HepG2 (cell line): ENCODE data around the gene DNAJC10. TPM values are rescaled to one million over a fixed set of nuclear protein-coding genes. Genes with fewer than 3 reads are reported as not detected.

Experiments used
- CC2D1A ChIP-seq: sonication (generic); formaldehyde crosslinking; IDR thresholded peaks from 2 replicates; pipeline ENCODE4 v1.8.1; 2023; ENCODE audit warnings: mild to moderate bottlenecking, missing genetic modification reagents
- CEBPG ChIP-seq: IDR thresholded peaks from 2 replicates; pipeline ENCODE4 v1.6.1; 2016
- EEA1 ChIP-seq: sonication (generic); formaldehyde crosslinking; IDR thresholded peaks from 2 replicates; pipeline ENCODE4 v1.5.1; 2020; ENCODE audit warnings: mild to moderate bottlenecking, missing genetic modification reagents, borderline replicate concordance
- EZH2 ChIP-seq: conservative IDR thresholded peaks from 2 replicates; pipeline ENCODE4 v1.6.1; 2012; ENCODE audit warnings: mild to moderate bottlenecking, low read depth, low read length, moderate library complexity
- FOXA3 ChIP-seq: IDR thresholded peaks from 2 replicates; pipeline ENCODE4 v1.6.1; 2016; ENCODE audit warnings: missing genetic modification reagents, missing compliant biosample characterization
- GABPB1 ChIP-seq: IDR thresholded peaks from 2 replicates; pipeline ENCODE4 v1.6.1; 2016; ENCODE audit warnings: mild to moderate bottlenecking, missing genetic modification reagents, moderate library complexity, missing compliant biosample characterization
- GTF2F1 ChIP-seq: fragments of 150-350 bp; IDR thresholded peaks from 2 replicates; pipeline ENCODE4 v1.6.1; 2014; ENCODE audit warnings: low read length
- HNRNPK ChIP-seq: fragments of 200-400 bp; formaldehyde crosslinking; IDR thresholded peaks from 2 replicates; pipeline ENCODE4 v1.6.1; 2018; ENCODE audit warnings: low read length, low read depth, moderate library complexity, mild to moderate bottlenecking; ENCODE audit not compliant: poor library complexity, severe bottlenecking
- NONO ChIP-seq, 2 experiments: fragments of 450-650 bp in 1 of 2; sonication (generic) in 1 of 2; formaldehyde crosslinking in 1 of 2; IDR thresholded peaks in 1 of 2; conservative IDR thresholded peaks in 1 of 2; 2 replicates each; pipeline versions ENCODE4 v1.6.1 to v1.8.0; 2017 to 2022; ENCODE audit warnings: mild to moderate bottlenecking in 1 of 2, missing genetic modification reagents in 1 of 2, moderate library complexity in 1 of 2
- PAXIP1 ChIP-seq: sonication (generic); formaldehyde crosslinking; conservative IDR thresholded peaks from 2 replicates; pipeline ENCODE4 v1.4.0; 2020; ENCODE audit warnings: mild to moderate bottlenecking, missing genetic modification reagents, moderate library complexity
- RXRA ChIP-seq: sonication (generic); formaldehyde crosslinking; IDR thresholded peaks from 2 replicates; pipeline ENCODE4 v1.5.1; 2020; ENCODE audit warnings: missing genetic modification reagents
- RXRB ChIP-seq: IDR thresholded peaks from 2 replicates; pipeline ENCODE4 v1.6.1; 2016; ENCODE audit warnings: borderline replicate concordance, missing genetic modification reagents, missing compliant biosample characterization
- TEAD3 ChIP-seq: optimal IDR thresholded peaks from 2 replicates; pipeline ENCODE3; 2016; ENCODE audit warnings: borderline replicate concordance
- THRA ChIP-seq: sonication (generic); formaldehyde crosslinking; IDR thresholded peaks from 2 replicates; pipeline ENCODE4 v1.4.0; 2020; ENCODE audit warnings: missing genetic modification reagents, borderline replicate concordance
- ZFX ChIP-seq: sonication (generic); formaldehyde crosslinking; IDR thresholded peaks from 2 replicates; pipeline ENCODE4 v1.4.0; 2020; ENCODE audit warnings: mild to moderate bottlenecking, low read depth, missing genetic modification reagents, moderate library complexity
- ZMYM4 ChIP-seq: sonication (generic); formaldehyde crosslinking; IDR thresholded peaks from 2 replicates; pipeline ENCODE4 v1.8.1; 2023; ENCODE audit warnings: mild to moderate bottlenecking, missing genetic modification reagents
- ZNF549 ChIP-seq: sonication (generic); formaldehyde crosslinking; IDR thresholded peaks from 2 replicates; pipeline ENCODE4 v1.5.0; 2020; ENCODE audit warnings: missing genetic modification reagents
- ZNF619 ChIP-seq: sonication (generic); formaldehyde crosslinking; IDR thresholded peaks from 2 replicates; pipeline ENCODE4 v1.4.0; 2020; ENCODE audit warnings: mild to moderate bottlenecking, missing genetic modification reagents
- ZNF709 ChIP-seq: sonication (generic); formaldehyde crosslinking; IDR thresholded peaks from 2 replicates; pipeline ENCODE4 v1.5.0; 2020; ENCODE audit warnings: mild to moderate bottlenecking, missing genetic modification reagents
- ZNF780A ChIP-seq: sonication (generic); formaldehyde crosslinking; IDR thresholded peaks from 2 replicates; pipeline ENCODE4 v1.8.0; 2022; ENCODE audit warnings: mild to moderate bottlenecking, missing genetic modification reagents, moderate library complexity
- ZNF839 ChIP-seq: sonication (generic); formaldehyde crosslinking; IDR thresholded peaks from 2 replicates; pipeline ENCODE4 v1.4.0; 2020; ENCODE audit warnings: missing genetic modification reagents, mild to moderate bottlenecking, borderline replicate concordance
- polyA plus RNA-seq, 8 experiments: library from polyadenylated mRNA; depleted of rRNA in 3 of 8; stranded (reverse) in 7 of 8; unstranded in 1 of 8; fragments of >200 nt; fragmentation: Illumina TruSeq in 4 of 8; extraction: Trizol in 4 of 8; gene quantifications; 2 replicates each; pipeline versions ENCODE4 v1.2.1 to v1.2.3, GENCODE V29; 2011 to 2016; ENCODE audit warnings: low read depth in 4 of 8, missing spikeins in 1 of 8, mixed read lengths in 1 of 8; ENCODE audit not compliant: insufficient read depth in 1 of 8
- total RNA-seq, 5 experiments: library from RNA; depleted of rRNA; stranded (reverse); fragments of >200 nt; fragmentation: Illumina TruSeq; extraction: Trizol; gene quantifications; 2 replicates each; pipeline ENCODE4 v1.2.3, GENCODE V29; 2016; ENCODE audit warnings: low read depth in 1 of 5
- TF ChIP-seq, protein P1 (sequence below): IDR thresholded peaks from 2 replicates; pipeline ENCODE4 v1.6.1; 2016; ENCODE audit warnings: low read depth, borderline replicate concordance
- TF ChIP-seq, protein P2 (sequence below): sonication (generic); formaldehyde crosslinking; IDR thresholded peaks from 2 replicates; pipeline ENCODE4 v1.4.0; 2020; ENCODE audit warnings: low read depth, mild to moderate bottlenecking, missing genetic modification reagents
- TF ChIP-seq, protein P3 (sequence below): sonication (generic); formaldehyde crosslinking; IDR thresholded peaks from 2 replicates; pipeline ENCODE4 v1.5.0; 2020; ENCODE audit warnings: missing genetic modification reagents

The DNAJC10 gene
- total and polyA plus RNA-seq, 2 of the 13 experiments (the other 11 are each of a cell fraction or from before 2014, with no cell fraction given), result 44.1 to 178 TPM

- TF ChIP-seq HNRNPK (no peak), ZNF619 (CRISPR knock-in tag) (no peak), PAXIP1 (CRISPR knock-in tag) (peak; percentile 47; the same call in 1 of the 2 replicates), GABPB1 (CRISPR knock-in tag) (no peak), NONO (IDR thresholded peaks at IDR 0.05) (no peak), NONO (CRISPR knock-in tag; conservative IDR thresholded peaks at IDR 0.05) (peak; percentile 58; the same call in 1 of the 2 replicates), CC2D1A (CRISPR knock-in tag) (no peak), TEAD3 (peak; percentile 67), ZNF780A (no peak), ZNF839 (CRISPR knock-in tag) (no peak), THRA (CRISPR knock-in tag) (peak; percentile 21; the same call in 1 of the 2 replicates), ZNF549 (CRISPR knock-in tag) (no peak), ZNF709 (CRISPR knock-in tag) (no peak), CEBPG (peak; percentile 58), ZMYM4 (peak; percentile 83), FOXA3 (CRISPR knock-in tag) (peak; percentile 80), ZFX (CRISPR knock-in tag) (peak; percentile 60; the same call in 1 of the 2 replicates), EZH2 (no peak), GTF2F1 (no peak), EEA1 (CRISPR knock-in tag) (no peak), RXRB (peak; percentile 51; the same call in 1 of the 2 replicates), RXRA (CRISPR knock-in tag) (no peak; the same call in 1 of the 2 replicates)
- TF ChIP-seq, protein P1, sequence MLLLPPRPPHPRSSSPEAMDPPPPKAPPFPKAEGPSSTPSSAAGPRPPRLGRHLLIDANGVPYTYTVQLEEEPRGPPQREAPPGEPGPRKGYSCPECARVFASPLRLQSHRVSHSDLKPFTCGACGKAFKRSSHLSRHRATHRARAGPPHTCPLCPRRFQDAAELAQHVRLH (CRISPR knock-in tag), result peak; percentile 62; the same call in 1 of the 2 replicates
- TF ChIP-seq, protein P2, sequence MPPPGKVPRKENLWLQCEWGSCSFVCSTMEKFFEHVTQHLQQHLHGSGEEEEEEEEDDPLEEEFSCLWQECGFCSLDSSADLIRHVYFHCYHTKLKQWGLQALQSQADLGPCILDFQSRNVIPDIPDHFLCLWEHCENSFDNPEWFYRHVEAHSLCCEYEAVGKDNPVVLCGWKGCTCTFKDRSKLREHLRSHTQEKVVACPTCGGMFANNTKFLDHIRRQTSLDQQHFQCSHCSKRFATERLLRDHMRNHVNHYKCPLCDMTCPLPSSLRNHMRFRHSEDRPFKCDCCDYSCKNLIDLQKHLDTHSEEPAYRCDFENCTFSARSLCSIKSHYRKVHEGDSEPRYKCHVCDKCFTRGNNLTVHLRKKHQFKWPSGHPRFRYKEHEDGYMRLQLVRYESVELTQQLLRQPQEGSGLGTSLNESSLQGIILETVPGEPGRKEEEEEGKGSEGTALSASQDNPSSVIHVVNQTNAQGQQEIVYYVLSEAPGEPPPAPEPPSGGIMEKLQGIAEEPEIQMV (CRISPR knock-in tag), result no peak
- TF ChIP-seq, protein P3, sequence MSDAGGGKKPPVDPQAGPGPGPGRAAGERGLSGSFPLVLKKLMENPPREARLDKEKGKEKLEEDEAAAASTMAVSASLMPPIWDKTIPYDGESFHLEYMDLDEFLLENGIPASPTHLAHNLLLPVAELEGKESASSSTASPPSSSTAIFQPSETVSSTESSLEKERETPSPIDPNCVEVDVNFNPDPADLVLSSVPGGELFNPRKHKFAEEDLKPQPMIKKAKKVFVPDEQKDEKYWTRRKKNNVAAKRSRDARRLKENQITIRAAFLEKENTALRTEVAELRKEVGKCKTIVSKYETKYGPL (CRISPR knock-in tag), result peak; percentile 92; the same call in 1 of the 2 replicates
Observed at GRCh38 chr2:182668671-182669070, 47.4 kb upstream of the DNAJC10 start (continued).
